AG08396 (cell line): ENCODE results near the gene BCAR1.

Experiments
- DNase-seq: peaks from one replicate; pipeline ENCODE4 v3.0.0; 2012; ENCODE audit warnings: low spot score, mixed read lengths

The BCAR1 gene

GRCh38 chr16:75203667-75204409 is 47.6 kb downstream of the BCAR1 start:
- DNase-seq: no peak

DNA sequence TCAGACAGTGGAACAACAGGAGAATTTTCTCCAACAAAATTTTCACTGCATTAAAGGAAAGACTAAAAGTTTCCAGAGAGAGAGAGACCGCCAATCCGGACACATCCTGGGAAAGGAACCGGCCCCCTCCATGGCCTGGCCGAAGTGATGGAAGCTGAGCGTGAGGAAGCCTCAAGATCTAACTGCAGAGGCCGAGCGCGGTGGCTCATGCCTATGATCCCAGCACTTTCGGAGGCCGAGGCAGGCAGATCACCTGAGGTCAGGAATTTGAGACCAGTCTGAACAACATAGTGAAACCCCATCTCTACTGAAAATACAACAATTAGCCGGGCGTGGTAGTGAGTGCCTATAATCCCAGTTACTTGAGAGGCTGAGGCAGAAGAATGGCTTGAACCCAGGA is 48.3 kb downstream of the BCAR1 start:
- DNase-seq: no peak

- no peak for DNase-seq
Observed at GRCh38 chr16:75202069-75202590, 49.3 kb downstream of the BCAR1 start.

- DNase-seq: peak; percentile 76
Observed at GRCh38 chr16:75198135-75198600, 53.3 kb downstream of the BCAR1 start.

GRCh38 chr16:75197522-75198134 is 53.8 kb downstream of the BCAR1 start:
- DNase-seq: no peak

GRCh38 chr16:75196836-75197235 is 54.6 kb downstream of the BCAR1 start:
- no peak for DNase-seq

DNA sequence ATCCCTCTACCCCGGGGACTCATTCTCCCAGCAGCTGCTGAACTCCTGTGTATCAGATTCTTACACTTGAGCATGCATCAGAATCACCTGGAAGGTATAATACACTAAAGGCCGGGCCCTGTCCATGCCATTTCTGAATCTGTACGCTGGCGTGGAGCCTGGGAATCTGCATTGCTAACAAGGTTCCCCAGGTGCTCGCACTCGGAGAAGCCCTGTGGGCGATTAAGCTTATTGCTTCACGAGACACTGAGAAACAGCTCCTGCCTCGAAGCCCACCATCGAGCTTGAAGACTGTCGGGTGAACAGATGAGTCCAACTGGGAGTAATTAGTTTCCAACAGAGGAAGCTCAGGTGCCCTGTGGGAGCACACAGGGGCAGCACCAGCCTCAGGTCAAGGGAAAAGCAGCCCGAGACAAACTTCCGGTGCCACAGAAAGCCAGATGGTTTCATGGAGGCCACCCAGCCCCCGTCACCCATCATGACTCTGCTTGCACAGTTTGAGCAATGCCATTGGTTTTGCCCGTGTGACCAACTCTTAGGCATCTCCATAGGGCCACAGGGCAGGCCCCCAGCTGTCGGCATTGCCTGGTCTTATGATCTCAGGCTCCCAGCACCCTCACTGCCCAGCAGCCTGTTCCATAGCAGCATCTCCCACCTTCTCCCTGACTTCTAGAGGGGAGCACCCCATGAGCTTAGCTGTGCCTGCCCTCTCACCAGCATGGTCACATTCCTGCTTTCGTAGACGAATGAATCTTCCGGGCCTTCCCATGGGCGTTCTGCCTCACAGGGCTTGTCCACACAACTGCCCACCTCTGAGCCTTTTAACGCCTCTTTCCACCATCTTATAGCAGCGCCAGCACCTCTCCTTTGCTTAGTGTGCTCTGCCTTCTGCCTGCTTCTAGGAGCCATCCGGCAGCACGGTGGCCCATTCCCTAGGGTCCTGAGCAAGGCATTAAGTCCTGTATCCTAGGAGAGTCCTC is 55.3 kb downstream of the BCAR1 start:
- DNase-seq: no peak

GRCh38 chr16:75193730-75194444 is 57.5 kb downstream of the BCAR1 start:
- DNase-seq: no peak

GRCh38 chr16:75193265-75193650 is 58.2 kb downstream of the BCAR1 start:
- no peak for DNase-seq

GRCh38 chr16:75192606-75193264 is 58.7 kb downstream of the BCAR1 start:
- DNase-seq: no peak

GRCh38 chr16:75189638-75190245 is 61.7 kb downstream of the BCAR1 start:
- no peak for DNase-seq

DNA sequence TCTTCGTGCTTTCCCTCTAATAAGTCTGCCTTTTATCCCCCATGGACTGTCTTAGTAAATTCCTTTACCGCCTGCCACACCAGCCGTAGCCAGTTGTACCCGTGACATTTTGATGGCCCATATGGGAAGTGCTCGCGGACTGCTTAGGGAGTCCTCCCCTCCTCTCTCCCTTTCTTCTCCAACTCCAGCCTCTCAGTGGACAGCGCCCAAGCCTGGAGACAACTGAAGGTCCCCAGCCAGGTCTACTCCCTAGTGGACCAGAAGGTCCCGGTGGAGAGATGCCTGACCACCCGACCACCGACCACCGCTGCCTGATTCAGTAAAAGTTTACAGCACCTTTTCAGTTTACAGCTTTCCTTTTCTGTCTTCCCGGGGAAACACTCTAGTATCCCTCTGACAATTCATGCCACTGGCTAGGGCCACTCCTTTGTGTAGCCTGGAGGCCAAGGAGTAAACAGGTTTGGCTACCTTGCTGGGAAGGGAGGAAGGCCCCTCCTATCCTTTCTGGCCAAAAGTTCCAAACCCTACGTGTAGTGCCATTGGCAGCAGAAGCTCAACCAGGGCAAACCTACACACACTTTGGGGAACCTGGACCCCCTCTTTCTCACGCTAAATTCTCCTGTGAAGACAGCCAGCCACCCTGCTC is 62.5 kb downstream of the BCAR1 start:
- no peak for DNase-seq

DNA sequence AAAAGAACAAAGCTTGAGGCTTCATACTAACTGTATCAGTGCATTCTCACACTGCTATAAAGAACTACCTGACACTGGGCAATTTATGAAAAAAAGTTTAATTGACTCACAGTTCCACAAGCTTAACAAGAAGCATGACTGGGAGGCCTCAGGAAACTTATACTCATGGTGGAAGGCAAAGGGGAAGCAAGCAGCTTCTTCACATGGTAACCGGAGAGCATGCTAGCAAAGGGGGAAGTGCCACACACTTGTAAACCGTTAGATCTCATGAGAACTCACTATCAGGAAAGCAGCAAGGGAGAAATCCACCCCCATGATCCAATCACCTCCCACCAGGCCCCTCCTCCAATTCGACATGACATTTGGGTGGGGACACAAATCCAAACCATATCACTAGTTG is 69.8 kb downstream of the BCAR1 start:
- DNase-seq: no peak

- DNase-seq: no peak
Observed at GRCh38 chr16:75179208-75179607, 72.2 kb downstream of the BCAR1 start.
